ENCODE data around the gene CARMIL1.

The CARMIL1 gene

DNA sequence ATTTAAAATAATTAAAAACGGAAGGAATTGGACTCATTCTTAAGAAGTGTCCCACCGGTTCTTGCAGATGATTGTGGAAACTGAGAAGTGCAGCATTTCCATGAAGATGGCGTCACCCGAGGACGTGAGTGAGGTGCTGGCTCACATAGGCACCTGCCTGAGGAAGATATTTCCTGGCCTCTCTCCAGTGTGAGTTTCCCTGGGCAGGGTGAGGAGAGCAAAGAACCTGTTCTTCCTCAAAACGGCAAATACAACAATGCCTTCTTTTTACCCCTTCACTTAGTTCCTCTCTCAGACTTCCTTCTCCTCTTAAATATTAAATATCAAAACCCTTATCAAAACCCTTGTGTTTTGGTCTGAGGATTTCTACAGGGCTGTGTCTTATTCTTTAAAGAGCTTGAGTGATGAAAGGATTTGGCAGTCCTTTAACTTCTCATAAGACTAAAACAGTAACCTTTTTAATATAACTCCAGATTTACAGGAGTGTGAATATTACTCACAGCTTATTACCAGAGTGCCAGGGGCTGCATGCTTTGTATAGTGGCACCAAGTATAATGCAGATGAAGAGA is 156.3 kb downstream of the CARMIL1 start:
- TF ChIP-seq, protein P1, sequence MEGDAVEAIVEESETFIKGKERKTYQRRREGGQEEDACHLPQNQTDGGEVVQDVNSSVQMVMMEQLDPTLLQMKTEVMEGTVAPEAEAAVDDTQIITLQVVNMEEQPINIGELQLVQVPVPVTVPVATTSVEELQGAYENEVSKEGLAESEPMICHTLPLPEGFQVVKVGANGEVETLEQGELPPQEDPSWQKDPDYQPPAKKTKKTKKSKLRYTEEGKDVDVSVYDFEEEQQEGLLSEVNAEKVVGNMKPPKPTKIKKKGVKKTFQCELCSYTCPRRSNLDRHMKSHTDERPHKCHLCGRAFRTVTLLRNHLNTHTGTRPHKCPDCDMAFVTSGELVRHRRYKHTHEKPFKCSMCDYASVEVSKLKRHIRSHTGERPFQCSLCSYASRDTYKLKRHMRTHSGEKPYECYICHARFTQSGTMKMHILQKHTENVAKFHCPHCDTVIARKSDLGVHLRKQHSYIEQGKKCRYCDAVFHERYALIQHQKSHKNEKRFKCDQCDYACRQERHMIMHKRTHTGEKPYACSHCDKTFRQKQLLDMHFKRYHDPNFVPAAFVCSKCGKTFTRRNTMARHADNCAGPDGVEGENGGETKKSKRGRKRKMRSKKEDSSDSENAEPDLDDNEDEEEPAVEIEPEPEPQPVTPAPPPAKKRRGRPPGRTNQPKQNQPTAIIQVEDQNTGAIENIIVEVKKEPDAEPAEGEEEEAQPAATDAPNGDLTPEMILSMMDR (IDR thresholded peaks at IDR 0.05) = no peak

DNA sequence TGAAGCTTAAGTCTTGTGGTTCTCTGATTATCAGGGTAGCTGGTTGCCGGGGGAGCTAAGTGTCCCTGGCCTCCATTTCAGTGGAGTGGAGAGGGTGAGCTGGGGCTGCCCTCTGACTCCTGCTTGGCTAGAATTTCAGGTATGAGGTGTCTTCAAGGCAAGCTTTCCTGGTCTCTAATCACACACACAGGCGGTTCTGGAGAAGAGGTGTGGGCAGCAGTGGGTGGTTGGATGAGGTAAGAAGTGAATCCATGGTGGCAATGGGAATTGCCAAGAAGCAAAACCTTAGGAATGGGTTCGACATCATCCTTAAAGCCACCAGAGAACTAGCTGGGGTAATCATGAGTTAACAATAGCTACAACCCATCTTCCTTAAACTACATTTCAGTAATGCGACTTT is 157.6 kb downstream of the CARMIL1 start:
- TF ChIP-seq, protein P1 (IDR thresholded peaks at IDR 0.05) = no peak

DNA sequence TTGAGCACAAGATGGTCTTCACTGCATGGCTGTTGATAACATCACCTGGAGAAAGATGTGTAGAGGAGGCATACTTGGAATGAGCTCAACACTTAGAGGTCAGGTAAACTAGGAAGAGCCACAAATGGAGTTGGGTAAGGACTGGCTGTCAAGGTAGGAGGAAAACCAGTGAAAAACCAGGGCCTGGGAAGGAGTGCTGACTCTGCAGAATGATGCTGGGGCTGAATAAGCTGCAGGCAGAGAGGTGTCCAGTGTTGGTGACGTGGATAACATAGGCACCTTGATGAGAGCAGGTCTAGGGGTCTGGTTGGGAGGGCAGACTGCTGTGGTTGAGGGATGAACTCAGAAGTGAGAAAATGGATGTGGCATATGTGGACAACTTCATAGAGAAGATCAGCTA is 160.2 kb downstream of the CARMIL1 start:
- TF ChIP-seq, protein P1 (IDR thresholded peaks at IDR 0.05) = no peak

DNA sequence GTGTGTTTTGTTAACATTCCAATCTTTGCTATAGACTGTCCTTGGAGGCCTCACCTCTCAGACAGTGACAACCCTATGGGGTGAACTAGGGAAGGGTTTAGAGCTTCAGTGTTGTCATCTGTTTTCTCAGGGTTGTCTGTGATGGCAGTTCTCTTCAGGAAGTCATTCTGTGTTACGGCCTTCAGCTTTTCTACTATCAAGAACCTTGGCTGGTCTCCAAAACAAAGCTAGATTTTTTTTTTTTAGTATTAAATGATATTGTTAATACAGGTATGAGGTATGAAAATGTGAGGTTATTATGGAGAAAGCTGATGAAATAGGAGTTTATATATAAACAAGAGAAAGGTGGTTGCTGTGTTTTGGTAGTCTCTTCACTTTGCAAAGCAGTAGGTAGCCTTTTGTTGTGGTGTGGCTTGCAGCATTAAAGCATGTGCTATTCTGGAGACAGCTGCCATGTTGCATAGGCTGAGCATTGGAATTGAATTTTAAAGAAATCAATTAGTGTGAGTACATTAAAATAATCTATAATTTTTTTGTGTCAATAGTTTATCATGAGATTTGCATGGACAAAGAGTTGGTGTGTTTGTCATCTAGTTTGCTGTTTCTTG is 162.6 kb downstream of the CARMIL1 start:
- TF ChIP-seq, protein P1 (IDR thresholded peaks at IDR 0.05) = no peak

DNA sequence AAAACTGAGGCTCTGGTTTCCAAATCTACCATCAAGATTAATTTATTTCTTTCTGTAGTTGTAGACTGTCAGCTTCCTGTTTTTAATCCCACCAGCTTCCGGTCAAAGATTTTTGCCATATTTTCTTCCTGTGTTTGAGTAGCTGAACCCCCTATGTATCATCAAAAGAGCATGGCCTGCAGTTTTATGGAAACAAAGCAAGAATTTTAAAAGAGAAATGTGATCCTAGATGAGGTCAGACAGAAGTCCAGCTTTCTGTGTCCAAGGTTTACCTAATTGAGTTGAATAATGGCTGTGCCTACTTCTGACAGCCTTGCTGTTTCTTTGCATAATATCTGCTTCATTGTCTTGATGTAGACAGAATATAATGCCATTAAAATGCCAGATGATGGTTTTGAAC is 163.7 kb downstream of the CARMIL1 start:
- TF ChIP-seq, protein P1 (IDR thresholded peaks at IDR 0.05) = no peak

DNA sequence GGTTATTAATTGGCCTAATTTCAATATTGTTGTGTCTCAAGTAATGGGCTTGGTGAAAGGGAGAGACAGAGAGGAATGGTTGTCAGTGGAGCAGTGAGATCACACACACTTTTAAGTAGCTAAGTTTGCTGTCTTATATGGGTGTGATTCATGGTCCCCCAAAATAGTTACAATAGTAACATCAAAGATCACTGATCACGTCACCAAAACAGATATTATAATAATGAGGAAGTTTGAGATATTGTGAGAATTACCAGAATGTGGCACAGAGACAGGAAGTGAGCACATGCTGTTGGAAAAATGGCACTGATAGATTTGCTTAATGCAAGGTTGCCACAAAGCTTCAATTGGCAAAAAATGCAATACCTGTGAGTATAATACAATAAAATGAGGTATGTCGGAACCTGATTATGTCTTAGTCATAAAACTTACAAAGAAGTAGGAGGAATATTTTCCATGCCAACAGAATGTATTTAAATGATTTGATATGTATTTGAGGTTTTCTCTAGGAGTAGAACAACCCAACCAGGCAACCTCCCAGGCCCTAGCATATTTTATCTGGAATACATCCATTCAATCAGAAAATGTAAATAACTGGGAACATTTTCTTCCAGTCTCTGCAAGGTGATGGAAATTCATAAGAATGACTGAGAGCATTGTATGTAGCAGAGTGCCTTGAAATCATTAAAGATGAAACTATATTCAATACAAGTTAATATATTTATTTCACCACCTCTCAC is 167.8 kb downstream of the CARMIL1 start:
- TF ChIP-seq, protein P1 (IDR thresholded peaks at IDR 0.05) = no peak

DNA sequence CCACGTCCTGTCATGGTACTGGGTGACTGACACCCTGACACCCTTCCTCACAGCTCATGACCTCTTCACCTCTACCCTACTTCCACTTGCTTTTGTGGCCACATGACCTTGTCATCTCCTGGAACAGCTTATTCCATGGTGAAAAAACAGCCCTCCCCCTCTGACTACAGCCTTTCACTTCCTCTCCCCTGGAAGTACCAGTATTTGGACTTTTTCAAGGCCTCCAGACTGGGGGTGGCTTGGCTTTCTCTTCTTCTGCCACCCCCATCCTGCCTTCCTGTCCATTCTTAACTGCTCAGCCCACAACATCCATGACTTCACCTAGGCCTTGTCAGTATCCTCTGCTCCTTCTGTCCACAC is 168.4 kb downstream of the CARMIL1 start:
- TF ChIP-seq, protein P1 (IDR thresholded peaks at IDR 0.05) = no peak
